Globus pallidus (tissue), 1 donor: ENCODE measurements around the gene SHD.
A peak's percentile ranks its signal among the peaks of the same experiment; 100 is the strongest.
"Not testable (repeated sequence)": the region's sequence is repeated elsewhere in the genome, so short reads cannot be mapped to it uniquely, and the experiment has no call there.

Experiments used
- DNase-seq: peaks from one replicate; pipeline ENCODE4 v3.0.0-alpha.2; 2015; ENCODE audit warnings: low spot score

The SHD gene

GRCh38 chr19:4267101-4267900 lies 11.8 kb upstream of the SHD start:
- no peak for DNase-seq

DNA sequence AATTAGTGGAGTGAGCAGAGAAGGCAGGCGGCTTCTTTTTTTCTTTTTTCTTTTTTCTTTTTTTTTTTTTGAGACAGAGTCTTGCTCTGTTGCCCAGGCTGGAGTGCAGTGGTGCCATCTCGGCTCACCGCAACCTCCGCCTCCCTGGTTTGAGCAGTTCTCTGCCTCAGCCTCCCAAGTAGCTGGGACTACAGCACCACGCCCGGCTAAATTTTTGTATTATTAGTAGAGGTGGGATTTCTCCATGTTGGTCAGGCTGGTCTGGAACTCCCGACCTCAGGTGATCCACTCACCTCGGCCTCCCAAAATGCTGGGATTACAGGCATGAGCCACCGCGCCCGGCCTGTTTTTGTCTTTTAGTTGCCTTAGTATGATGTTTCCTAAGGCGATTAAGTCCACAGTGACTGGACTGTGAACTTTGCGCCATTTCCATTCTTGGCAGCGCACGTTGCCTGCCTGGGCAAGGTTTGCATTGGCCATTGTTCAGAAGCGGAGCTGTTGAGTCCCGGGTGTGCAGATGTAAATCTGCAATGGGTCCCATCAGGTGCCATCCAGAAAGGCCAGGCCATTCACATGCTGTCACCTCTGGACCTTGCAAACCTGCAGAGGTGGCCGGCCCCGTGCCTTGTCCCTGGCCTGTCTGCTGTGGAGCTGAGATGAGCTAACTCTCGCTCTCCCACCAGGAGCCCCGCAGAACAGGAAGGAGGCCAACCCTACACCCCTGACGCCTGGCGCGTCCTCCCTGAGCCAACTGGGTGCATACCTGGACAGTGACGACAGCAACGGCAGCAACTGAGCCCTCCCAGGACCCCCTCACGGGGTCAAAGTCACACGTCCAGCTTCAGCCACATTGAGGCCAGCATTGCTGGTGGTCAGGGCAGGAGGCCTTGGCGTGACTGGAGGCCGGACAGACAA lies 10.9 kb upstream of the SHD start:
- DNase-seq: no peak

- DNase-seq: no peak
Measured at GRCh38 chr19:4268816-4269430, 10.1 kb upstream of the SHD start.

- DNase-seq: no peak
Measured at GRCh38 chr19:4272894-4273293, 6.2 kb upstream of the SHD start.

- not testable (repeated sequence) for DNase-seq
Measured at GRCh38 chr19:4274321-4274686, 4.8 kb upstream of the SHD start.

DNA sequence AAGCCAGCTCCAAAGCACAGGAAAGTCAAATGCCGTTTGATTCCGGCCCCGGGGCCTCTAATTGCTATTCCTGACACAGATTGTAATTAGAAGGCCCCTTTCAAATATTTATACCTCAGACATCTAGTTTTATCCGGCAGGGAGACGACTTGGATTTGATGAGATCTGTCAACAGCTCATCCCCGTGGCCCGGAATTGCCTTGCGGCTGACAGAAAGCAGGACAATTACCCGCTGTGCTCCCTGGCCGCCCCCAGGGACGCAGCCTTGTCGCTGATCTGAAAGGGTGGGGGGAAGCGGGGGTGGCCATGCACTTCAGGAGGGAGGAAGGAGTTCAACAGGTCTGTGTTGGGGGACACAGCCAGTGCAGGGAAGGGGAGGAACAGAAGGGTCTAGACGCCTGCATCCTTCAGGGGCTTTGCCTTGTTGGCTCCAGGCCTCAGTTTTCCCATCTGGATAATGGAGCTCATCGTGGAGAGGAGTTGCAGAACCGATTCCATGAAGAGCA lies 1.8 kb upstream of the SHD start:
- no peak for DNase-seq

DNA sequence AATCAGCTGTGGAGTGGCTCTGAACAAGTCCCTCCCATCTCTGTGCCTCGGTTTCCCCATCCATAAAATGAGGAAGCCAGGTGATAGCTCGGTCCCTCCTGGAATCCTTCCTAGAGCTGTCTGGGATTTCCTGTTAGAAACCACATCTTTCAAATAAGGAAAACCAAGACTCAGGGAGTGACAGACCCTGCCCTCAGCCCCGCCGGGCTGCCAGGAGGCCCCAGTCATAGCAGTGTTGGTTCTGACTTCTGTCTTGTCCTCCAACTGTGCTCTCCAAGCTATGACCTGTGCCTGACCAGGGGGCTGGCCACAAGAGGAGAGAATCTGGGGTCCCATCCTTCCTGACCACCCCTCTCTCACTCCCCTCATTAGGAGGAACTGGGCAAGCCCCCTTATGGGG lies 1.1 kb upstream of the SHD start:
- no peak for DNase-seq

DNA sequence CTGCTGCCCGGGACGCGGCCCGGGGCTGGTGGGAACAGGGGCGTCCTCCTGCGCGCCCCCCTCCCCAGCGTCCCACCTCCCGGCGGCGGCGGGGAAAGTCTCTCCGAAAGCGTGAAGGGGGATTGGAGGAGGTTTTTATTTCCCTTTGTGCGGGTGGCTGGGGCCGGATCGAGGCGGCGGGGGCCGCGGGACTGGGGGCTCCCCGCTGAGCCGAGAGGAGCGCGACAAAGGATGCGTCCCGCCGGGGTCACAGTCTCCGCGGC lies 132 bp downstream of the SHD start:
- no peak for DNase-seq

DNA sequence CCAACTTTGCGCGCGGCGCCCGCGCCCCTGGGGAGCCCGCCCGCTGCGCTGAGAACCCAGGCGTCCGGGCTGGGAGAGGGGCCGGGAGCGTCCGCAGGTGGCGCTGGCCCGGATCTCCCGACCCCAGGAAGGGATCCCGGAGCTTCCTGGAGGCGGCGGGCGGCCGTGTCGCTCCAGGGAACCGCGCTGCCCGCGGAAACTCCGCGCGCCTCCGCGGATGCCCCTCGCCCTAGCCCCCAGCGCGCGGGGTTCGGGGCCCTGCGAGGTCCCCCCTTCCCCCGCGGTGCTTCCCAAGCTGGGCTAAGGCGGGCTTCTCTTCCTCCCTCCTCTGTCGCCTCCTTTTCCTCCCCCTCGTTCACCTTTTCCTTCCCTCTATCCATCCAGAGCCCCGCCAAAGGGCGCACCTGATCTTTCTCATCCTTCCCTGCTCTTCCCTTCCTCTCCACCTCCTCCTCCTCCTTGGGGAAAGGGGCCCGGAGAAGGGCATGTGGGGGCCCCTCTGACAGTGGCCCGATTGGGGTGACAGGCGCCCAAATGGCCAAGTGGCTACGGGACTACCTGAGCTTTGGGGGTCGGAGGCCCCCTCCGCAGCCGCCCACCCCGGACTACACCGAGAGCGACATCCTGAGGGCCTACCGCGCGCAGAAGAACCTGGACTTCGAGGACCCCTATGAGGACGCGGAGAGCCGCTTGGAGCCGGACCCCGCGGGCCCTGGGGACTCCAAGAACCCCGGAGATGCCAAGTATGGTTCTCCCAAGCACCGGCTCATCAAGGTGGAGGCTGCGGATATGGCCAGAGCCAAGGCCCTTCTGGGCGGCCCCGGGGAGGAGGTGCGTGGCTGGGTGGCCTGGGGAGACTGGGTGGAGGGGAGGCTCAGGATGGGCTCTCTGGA lies 710 bp downstream of the SHD start:
- DNase-seq: no peak

DNA sequence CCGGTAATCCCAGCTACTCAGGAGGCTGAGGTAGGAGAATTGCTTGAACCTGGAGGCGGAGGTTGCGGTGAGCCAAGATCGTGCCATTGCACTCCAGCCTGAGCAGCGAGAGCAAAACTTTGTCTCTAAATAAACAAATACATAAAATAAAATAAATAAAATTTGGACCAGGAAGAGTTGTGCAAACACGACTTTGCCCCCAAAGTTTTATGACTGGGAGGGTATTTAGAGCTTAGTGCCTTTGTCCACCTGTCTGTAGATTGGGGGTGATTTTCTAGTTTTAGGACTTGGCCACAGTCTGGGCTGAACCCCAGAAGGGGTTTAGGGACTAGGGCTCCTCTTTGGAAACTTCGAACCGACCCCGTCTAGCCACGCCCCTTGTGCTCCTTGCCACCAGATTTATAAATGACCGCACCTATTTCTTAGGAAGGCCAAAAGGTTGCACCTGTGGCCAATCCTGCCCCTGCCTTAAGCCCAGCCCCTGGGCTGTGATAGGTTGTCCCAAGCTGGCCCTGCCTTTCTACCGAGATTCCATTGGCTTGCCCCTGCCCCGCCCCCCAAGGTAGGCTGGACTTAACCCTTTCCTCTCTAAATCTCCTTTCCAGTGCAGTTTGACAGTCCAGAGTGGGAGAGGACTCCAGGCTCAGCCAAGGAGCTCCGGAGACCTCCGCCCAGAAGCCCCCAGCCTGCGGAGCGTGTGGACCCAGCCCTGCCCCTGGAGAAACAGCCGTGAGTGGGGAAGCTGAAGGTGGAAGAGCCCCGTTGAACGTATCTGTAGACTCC lies 5.3 kb downstream of the SHD start:
- no peak for DNase-seq

GRCh38 chr19:4284974-4285373 lies 5.9 kb downstream of the SHD start:
- no peak for DNase-seq

- DNase-seq: not testable (repeated sequence)
Measured at GRCh38 chr19:4286141-4286540, 7.1 kb downstream of the SHD start.

- no peak for DNase-seq
Measured at GRCh38 chr19:4288091-4288777, 9.2 kb downstream of the SHD start.

- no peak for DNase-seq
Measured at GRCh38 chr19:4291184-4291732, 12.2 kb downstream of the SHD start.

- DNase-seq: no peak
Measured at GRCh38 chr19:4292515-4292914, 13.4 kb downstream of the SHD start.

- DNase-seq: no peak
Measured at GRCh38 chr19:4294389-4294788, 15.3 kb downstream of the SHD start.

DNA sequence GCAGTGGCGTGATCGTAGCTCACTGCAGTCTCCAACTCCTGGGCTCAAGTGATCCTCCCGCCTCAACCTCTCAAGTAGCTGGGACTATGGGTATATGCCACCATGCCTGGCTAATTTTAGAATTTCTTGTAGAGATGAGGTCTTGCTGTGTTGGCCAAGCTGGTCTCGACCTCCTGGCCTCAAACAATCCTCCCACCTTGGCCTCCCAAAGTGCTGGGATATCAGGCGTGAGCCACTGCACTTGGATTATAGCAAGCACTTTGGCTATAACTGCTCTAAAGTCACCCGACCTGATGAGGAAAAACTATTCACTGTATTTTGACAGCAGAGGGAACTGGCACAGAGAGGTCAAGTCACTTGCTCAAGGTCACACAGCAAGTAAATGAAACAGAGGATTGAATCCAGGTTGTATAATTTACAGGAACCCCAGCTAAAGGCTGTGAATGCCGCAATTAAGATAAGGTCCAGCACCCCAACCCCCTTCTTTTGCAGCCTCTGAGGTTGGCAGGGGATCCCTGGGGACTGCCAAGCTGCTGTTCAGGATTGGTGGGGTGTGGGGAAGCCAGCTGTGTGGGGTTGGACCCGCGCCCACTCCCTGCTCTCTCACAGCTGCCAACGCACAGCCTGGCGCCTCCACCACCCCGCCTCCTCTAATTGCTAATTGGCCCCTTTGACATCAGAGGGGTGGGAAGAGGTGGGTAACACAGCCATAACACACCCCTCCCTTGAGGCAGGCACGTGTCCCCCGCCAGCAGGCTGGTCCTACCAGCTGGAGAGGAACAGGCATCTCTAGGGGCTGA lies 17.1 kb downstream of the SHD start:
- peak; percentile 75 for DNase-seq

DNA sequence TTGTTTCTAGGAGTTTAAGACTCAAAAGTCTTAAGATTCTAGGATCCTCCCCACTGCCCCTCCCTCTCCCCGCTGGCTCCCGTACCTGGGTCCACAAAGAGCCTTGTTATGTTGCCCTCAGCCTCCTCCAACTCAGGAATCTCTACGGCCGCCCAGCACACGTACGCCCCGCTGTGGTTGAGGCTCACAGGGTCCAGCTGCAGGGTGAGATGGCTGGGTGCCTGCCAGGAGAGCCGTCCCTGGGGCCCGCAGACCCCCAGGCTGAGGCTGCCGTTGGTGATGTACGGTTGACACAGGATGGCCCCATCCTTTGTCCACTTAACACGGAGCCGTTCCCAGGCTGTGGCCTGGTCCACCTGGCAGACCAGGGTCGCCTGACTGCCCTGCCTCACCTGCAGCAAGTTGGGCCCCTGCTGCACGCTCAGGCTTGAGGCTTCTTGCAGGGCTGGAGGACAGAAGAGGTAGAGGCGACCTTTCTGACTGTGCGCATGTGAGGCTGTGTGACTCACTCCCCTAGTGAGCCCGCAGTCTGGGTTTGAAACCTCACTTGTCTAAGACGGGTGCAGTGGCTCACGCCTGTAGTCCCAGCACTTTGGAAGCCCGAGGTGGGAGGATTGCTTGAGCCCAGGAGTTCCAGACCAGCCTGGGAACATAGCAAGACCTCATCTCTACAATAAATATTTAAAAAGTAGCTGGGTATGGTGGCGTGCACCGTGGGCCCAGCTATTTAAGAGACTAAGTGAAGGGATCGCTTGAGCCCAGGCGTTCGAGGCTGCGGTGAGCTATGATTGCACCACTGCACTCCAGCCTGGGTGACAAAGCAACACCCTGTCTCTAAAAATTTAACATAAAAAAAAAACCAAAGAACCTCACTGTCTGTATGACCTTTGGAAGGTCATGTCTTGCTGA lies 19.1 kb downstream of the SHD start:
- DNase-seq: no peak
